ENCODE results near the gene GPATCH2. TPM values are rescaled to one million over a fixed set of nuclear protein-coding genes. Genes with fewer than 3 reads are reported as not detected.
"Not testable (repeated sequence)": the region's sequence is repeated elsewhere in the genome, so short reads cannot be mapped to it uniquely, and the experiment has no call there.

Gene GPATCH2
- total RNA-seq, 2 experiments from 2014 or later, result 8.6 to 10.0 TPM

DNA sequence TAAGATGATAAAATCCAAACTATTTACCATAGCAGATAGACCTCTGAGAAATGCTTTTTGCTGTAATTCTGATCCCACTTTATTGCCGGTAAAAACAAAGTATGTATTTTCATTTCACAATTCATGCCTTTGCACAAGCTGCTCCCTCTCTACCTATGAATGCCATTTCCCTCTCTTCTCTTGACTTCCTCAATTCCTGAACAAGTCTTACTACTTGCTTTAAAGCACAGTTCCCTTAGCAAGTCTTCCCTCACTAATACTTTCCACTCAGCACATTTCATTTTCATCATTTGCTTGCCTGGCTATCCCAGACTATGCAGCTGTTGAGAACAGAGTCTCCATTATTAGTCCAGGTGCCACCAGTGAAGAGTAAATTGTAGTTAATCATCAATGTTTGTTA is 13.8 kb downstream of the GPATCH2 start:
- CTCF ChIA-PET, result interaction anchor here (1.7 kb wide), 1 partner anchor 14 kb away, joined by 5 read pairs; the partner anchor contains the start of genes GPATCH2 and SPATA17
- Mint-ChIP-seq H3K9me3 (ENCODE audit: low read depth) (no peaks in the 10 kb centered on the region), H3K4me3 (no peak overlapping the region), H3K4me1 (peaks cover 17% of the 10 kb centered on the region), H3K36me3 (peaks cover 21% of the 10 kb centered on the region), H3K27me3 (no peaks in the 10 kb centered on the region), H3K27ac (no peak overlapping the region)
- ATAC-seq, result no peak
- DNase-seq, result no peak

DNA sequence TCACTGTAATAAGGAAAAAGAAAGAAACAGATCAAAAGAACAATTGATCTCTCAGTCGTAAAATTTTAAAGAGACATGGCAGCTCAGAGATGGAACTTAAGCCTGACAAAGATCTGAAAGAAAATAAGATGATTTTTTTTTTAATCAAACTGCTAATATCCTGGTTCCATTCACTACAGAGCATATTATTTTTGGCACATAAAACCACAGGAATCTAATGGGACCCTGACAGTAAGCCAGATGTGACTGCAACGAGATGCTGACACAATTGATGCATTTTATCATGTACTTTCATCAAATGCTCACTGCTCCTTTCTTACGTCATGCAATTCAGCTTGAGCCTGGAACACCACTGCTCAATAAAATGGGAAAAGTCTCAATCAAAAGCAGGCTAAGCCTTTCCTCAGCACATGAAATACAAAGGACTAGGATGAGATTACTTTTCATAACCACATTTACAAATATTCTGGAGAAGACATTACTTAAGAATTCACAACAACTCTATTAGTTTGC is 16.6 kb downstream of the GPATCH2 start:
- no peaks in the 10 kb centered on the region for H3K9me3 Mint-ChIP-seq (ENCODE audit: low read depth)
- H3K4me3 Mint-ChIP-seq, result no peak overlapping the region
- H3K4me1 Mint-ChIP-seq, result no peaks in the 10 kb centered on the region
- peaks cover 15% of the 10 kb centered on the region for H3K36me3 Mint-ChIP-seq
- H3K27me3 Mint-ChIP-seq, result no peaks in the 10 kb centered on the region
- CTCF ChIA-PET, result no interaction called here
- H3K27ac Mint-ChIP-seq, result no peak overlapping the region
- ATAC-seq (no peak), DNase-seq (no peak)

DNA sequence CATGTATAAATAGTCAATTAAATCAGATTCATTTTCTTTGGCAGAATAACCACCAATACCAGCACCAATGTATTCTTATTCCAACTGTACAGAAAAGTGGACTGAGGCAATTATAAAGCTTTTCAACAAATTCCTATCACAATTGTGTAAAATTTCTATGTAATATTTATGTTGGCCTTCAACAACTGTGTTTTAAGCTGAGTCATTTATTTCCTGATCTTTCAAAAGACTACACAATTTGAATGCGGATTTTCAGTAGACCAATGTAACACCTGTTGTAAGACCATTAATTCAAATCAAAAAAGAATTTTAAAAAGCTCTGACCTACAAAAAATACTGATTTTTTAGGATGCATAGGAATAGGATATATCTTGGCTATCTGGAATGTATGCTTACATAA is 25.5 kb downstream of the GPATCH2 start:
- Mint-ChIP-seq H3K27ac (no peak overlapping the region), H3K27me3 (no peaks in the 10 kb centered on the region), H3K4me1 (no peaks in the 10 kb centered on the region), H3K4me3 (no peak overlapping the region), H3K36me3 (peaks cover 13% of the 10 kb centered on the region), H3K9me3 (ENCODE audit: low read depth) (no peaks in the 10 kb centered on the region)
- DNase-seq, result no peak
- CTCF ChIA-PET, result no interaction called here
- ATAC-seq, result no peak

DNA sequence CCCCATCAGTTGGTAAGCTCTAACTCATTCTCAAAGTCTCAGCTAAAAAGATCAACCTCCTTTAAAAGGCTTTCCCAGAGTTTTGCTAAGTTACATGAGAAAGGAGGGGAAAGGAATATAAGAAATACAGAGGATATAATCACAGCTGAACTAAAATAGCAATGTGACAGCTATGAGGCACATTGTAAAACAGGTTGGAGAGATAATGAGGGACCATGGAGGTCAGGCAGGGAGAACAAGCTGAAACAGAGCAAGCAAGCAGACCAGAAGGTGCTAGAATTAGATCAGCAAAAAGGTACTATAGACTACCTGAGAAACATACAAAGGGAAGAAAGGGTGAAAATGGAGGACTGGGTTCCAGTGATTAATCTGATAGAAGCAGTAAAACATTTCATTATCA is 28.5 kb downstream of the GPATCH2 start:
- DNase-seq (no peak), ATAC-seq (no peak)
- Mint-ChIP-seq H3K9me3 (ENCODE audit: low read depth) (no peaks in the 10 kb centered on the region), H3K27me3 (no peaks in the 10 kb centered on the region), H3K36me3 (peaks cover 7% of the 10 kb centered on the region), H3K4me3 (no peak overlapping the region), H3K4me1 (no peaks in the 10 kb centered on the region), H3K27ac (no peak overlapping the region)
- CTCF ChIA-PET, result no interaction called here

DNA sequence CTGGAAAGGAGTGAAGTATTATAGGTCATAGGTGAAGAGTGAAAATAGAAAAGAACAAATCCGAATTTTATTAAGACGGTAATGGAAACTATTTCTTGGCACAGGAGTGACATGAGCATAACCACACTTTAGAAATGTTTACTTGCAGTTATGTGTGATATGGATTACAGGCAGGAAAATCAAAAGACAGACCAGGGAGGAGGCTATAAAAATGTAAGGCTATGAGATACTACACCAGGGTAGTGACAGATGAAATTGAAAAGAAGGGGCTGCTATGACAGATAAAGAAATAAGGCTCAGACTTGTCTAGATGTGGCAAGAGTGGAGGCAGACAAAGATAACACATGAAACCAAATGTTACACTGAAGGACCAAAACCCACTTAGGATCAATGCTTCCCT is 31.7 kb downstream of the GPATCH2 start:
- Mint-ChIP-seq H3K36me3 (peaks cover 4% of the 10 kb centered on the region), H3K27ac (no peak overlapping the region), H3K4me1 (no peaks in the 10 kb centered on the region), H3K4me3 (no peak overlapping the region), H3K27me3 (no peaks in the 10 kb centered on the region), H3K9me3 (ENCODE audit: low read depth) (no peaks in the 10 kb centered on the region)
- CTCF ChIA-PET, result no interaction called here
- DNase-seq (no peak), ATAC-seq (no peak)

DNA sequence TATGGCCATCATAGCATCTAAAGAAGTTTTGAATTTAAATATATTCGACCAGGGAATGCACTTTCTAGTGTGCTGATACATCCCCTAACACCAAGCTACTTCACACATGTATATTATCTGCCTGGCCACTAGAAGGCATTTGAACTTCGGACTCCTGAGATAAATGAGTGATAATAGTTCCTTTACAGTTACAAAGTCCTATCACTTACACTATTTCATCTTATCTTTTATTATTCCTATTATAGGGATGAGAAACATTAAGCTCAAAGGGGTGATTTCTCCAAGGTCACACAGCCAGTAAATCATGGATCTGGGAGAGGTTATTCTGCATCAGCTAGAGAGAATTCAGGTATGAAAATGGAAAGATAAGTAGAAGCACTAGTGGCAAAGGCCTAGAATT is 40.3 kb downstream of the GPATCH2 start:
- Mint-ChIP-seq H3K27me3 (no peaks in the 10 kb centered on the region), H3K9me3 (ENCODE audit: low read depth) (no peaks in the 10 kb centered on the region), H3K4me3 (no peak overlapping the region), H3K27ac (no peak overlapping the region), H3K36me3 (peaks cover 1% of the 10 kb centered on the region), H3K4me1 (no peaks in the 10 kb centered on the region)
- CTCF ChIA-PET, result no interaction called here
- no peak for ATAC-seq
- DNase-seq, result no peak

DNA sequence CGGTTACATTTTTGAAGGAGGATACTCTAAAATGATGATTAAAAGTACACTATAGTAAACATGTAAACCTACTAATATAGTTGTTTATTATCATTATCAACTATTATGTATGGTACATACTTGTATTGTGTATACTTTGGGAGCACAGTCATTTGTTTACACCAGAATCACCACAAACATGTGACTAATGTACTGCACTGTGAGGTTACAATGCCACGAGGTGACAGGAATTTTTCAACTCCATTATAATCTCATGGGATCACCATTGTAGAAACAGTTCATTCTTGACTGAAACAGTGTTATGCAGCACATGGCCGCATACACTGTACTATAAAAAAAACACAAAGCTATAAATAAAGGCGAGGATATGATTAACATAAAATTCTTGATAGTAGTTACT is 44.3 kb downstream of the GPATCH2 start:
- CTCF ChIA-PET, result no interaction called here

DNA sequence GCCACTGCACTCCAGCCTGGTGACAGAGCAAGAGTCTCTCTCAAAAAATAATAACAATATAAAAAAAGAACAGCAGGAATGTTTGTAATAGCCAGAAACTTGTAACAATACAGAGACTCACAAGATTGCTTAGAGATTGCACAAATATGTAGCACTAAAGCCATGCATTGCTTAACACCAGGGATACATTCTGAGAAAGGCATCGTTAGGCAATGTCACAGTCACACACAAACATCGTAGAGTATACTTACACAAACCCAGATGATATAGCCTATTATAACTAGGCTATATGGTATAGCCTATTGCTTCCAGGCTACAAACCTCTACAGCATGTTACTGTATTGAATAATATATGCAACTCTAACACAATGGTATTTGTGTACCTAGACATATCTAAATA is 45.3 kb downstream of the GPATCH2 start:
- no peak overlapping the region for H3K27ac Mint-ChIP-seq
- peaks cover 5% of the 10 kb centered on the region for H3K36me3 Mint-ChIP-seq
- no peaks in the 10 kb centered on the region for H3K4me1 Mint-ChIP-seq
- CTCF ChIA-PET, result no interaction called here
- no peaks in the 10 kb centered on the region for H3K9me3 Mint-ChIP-seq (ENCODE audit: low read depth)
- H3K4me3 Mint-ChIP-seq, result no peak overlapping the region
- no peaks in the 10 kb centered on the region for H3K27me3 Mint-ChIP-seq
- no peak for ATAC-seq
- DNase-seq, result no peak

More for the DNA sequence above, 44.3 kb downstream of the GPATCH2 start:
- H3K36me3 Mint-ChIP-seq, result peaks cover 1% of the 10 kb centered on the region
- H3K27ac Mint-ChIP-seq, result no peak overlapping the region
- no peak for DNase-seq
- no peak for ATAC-seq
- no peaks in the 10 kb centered on the region for H3K27me3 Mint-ChIP-seq
- H3K4me1 Mint-ChIP-seq, result no peaks in the 10 kb centered on the region
- no peaks in the 10 kb centered on the region for H3K9me3 Mint-ChIP-seq (ENCODE audit: low read depth)
- H3K4me3 Mint-ChIP-seq, result no peak overlapping the region

DNA sequence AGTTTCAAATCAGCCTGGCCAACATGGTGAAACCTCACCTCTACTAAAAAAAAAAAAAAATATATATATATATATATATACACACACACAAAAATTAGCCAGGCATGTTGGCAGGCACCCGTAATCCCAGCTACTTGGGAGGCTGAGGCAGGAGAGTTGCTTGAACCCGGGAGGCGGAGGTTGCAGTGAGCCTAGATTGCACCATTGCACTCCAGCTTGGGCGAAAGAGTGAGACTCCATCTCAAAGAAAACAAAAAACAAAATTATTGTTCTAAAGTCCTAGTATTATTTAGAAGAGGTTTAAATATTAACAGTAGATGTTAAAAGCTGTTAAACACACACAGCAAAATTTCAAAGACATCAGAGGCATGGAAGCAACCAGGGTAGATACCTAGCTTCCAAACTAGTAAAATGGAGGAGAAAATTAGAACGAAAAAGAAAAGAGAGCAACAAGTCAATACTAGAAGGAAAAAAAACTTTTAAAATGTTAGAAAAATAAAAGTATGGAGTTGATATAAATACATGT is 46.5 kb downstream of the GPATCH2 start:
- H3K4me3 Mint-ChIP-seq; H3K9me3 Mint-ChIP-seq (ENCODE audit: low read depth); H3K4me1 Mint-ChIP-seq; ATAC-seq; DNase-seq; CTCF ChIA-PET; H3K27me3 Mint-ChIP-seq; H3K36me3 Mint-ChIP-seq; H3K27ac Mint-ChIP-seq: not testable (repeated sequence)

DNA sequence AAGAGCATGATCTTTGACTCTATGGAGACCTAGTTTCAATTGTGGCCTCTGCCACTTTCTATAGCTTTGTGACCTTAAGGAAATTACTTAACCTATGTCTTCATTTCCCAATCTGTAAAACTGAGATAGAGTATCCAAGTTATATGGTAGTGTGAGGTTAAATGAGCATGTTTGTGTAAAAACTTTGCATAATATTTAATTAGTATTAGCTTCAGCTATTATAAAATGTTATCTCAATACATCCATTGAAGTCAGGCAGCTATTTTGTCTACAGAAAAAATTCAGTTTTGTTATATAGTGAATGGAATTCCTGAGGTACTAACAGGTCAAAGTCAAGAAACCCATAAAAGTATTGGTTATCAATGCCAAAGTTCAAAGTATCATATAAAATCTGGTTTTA is 53.6 kb downstream of the GPATCH2 start:
- ATAC-seq (no peak), DNase-seq (no peak)
- no peaks in the 10 kb centered on the region for H3K27me3 Mint-ChIP-seq
- CTCF ChIA-PET, result no interaction called here
- H3K4me1 Mint-ChIP-seq, result no peaks in the 10 kb centered on the region
- H3K36me3 Mint-ChIP-seq, result peaks cover 3% of the 10 kb centered on the region
- no peaks in the 10 kb centered on the region for H3K9me3 Mint-ChIP-seq (ENCODE audit: low read depth)
- no peak overlapping the region for H3K4me3 Mint-ChIP-seq
- H3K27ac Mint-ChIP-seq, result no peak overlapping the region

DNA sequence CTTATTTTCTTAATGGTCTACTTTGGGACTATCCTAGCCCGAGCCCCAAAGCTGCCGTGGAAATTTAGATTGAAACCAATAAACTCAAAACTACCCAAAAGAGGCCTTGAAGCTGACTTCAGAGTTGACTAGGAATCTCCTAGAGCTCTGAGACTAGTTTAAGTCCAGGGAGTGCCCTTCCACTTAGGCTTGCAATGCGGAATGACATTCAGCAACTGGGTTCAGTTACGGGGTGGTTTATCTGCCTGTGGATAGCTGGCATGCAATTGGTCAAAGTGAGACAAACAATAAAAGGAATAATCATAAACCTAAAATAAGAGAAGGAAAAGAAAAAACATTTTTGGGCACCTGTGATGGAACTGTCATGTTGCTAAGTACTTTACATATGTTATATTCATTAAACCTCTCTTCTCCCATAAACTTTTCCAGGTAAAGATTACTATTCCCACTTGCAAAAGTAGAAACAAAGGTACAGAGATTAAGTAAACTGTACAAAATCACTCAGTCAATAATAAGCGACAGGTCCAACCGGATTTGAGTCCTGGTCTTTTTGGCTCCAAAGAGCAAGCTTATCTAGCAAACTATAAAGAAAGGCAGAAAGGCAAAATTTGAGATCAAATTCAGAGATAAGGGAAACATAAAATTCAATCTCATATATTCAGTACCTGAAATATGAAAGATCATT is 56.5 kb downstream of the GPATCH2 start:
- Mint-ChIP-seq H3K36me3 (peaks cover 1% of the 10 kb centered on the region), H3K27me3 (no peaks in the 10 kb centered on the region), H3K9me3 (ENCODE audit: low read depth) (no peaks in the 10 kb centered on the region), H3K4me1 (no peaks in the 10 kb centered on the region), H3K27ac (no peak overlapping the region), H3K4me3 (no peak overlapping the region)
- CTCF ChIA-PET, result no interaction called here
- no peak for ATAC-seq
- no peak for DNase-seq

DNA sequence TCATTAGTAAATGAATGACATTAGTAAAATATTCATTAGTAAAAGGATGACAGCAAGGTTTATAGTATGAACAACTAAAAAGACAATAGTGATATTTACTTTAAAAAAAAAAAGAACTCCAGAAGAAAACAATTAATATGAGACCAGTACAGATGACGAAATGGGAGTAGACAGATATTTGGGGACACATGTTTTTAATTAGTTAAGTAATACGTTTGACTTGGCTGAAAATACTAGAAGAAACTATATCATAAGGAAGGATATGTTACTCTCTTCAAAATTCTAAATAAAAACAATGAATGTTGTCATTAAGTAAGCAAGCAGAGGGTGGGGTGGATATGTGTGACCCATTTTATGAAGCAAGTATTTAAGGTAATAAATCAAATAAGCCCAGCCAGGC is 61.9 kb downstream of the GPATCH2 start:
- Mint-ChIP-seq H3K36me3 (peaks cover 1% of the 10 kb centered on the region), H3K9me3 (ENCODE audit: low read depth) (no peaks in the 10 kb centered on the region), H3K4me1 (no peaks in the 10 kb centered on the region), H3K4me3 (no peak overlapping the region), H3K27me3 (no peaks in the 10 kb centered on the region), H3K27ac (no peak overlapping the region)
- CTCF ChIA-PET, result no interaction called here
- no peak for ATAC-seq
- DNase-seq, result no peak

DNA sequence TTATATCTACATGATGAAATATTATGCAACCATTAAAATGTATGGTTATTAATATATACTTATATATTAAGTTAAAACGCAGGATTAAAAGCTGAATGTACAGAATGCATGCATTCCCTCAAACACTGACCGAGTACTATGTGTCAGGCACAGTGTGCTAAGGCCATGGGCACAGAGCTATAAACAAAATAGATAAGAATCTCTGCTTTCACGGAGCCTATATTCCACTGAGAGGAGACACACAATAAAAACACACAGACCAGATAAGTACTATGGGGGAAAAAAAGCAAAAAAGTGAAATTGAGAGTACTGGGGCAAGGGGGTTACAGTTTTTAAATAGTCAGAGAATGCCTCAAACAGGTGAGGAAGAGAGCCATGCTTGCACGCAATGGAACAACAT is 62.7 kb downstream of the GPATCH2 start:
- ATAC-seq (no peak), DNase-seq (no peak)
- Mint-ChIP-seq H3K27ac (no peak overlapping the region), H3K9me3 (ENCODE audit: low read depth) (no peaks in the 10 kb centered on the region), H3K4me3 (no peak overlapping the region), H3K27me3 (no peaks in the 10 kb centered on the region), H3K4me1 (no peaks in the 10 kb centered on the region), H3K36me3 (peaks cover 1% of the 10 kb centered on the region)
- CTCF ChIA-PET, result no interaction called here

DNA sequence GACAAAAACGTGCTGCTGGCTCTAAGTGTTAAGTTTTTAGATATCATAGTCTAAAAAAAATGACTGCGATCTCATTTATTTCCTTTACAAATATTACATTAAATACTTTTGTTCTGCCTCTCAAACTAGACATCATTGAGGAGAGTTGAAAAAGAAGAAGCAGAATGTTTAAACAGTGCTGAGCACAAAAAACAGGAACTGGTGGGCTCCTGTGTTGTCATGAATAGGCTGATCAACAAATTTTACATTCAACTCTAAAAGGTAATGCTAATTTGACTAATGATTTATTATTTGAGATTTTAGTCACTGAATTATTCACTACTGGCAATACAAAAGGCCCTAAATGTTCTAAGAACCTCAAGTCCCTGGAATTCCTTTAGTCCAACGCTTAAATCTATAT is 66.1 kb downstream of the GPATCH2 start:
- H3K4me1 Mint-ChIP-seq, result no peaks in the 10 kb centered on the region
- no peaks in the 10 kb centered on the region for H3K9me3 Mint-ChIP-seq (ENCODE audit: low read depth)
- H3K27me3 Mint-ChIP-seq, result no peaks in the 10 kb centered on the region
- no peak for DNase-seq
- peaks cover 1% of the 10 kb centered on the region for H3K36me3 Mint-ChIP-seq
- ATAC-seq, result no peak
- no peak overlapping the region for H3K4me3 Mint-ChIP-seq
- CTCF ChIA-PET, result no interaction called here
- H3K27ac Mint-ChIP-seq, result no peak overlapping the region
